ENCODE results near the gene MS4A10. TPM values are rescaled to one million over a fixed set of nuclear protein-coding genes. Genes with fewer than 3 reads are reported as not detected.

MS4A10 gene
- not detected for polyA plus RNA-seq (2013, experiment 1 of 2)
- not detected for polyA plus RNA-seq (2013, experiment 2 of 2)

DNA sequence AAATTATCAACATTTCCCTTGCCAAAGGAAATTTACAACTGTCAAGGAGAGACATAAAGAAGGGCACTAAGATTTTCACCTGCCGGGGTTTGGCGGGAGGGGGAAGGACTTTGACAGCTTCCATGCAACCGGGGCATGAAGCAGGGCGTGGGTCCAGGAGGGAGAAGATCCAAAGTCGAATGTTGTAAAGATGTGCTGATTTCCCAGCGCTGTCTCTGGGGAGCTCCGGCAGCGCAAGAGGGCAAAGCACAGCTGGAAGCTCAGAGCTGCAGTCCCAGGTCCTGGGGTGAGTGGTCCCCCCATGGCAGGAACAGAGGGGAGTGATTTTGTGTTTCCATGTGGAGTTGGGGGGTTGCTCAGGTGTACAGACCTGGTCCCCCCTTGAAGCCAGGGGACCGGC is at the start of gene MS4A10:
Gene MS4A10, plus strand, starts transcription at position 198 of the 400 bp plus-strand sequence. CDS start 5,003 bp downstream, outside the sequence.
- no peak within 1 kb of the TSS for H3K4me2 ChIP-seq (ENCODE audit: low read length)
- WGBS (ENCODE audit: extremely low coverage, insufficient coverage, low lambda C conversion rate), result no CpG with 5 or more reads among the region's 9 CpGs

GRCh38 chr11:60739114-60739513 is 46.0 kb upstream of the MS4A10 start:
- H3K18ac ChIP-seq (ENCODE audit: low read length), result no peak overlapping the region
- DNase-seq, result peak; percentile 35
- no peak overlapping the region for H3K4me3 ChIP-seq (ENCODE audit: low read length)
- no peak overlapping the region for H4K5ac ChIP-seq (ENCODE audit: low read length)
- H3K27me3 ChIP-seq (ENCODE audit: insufficient read depth, low read length, poor library complexity), result no peaks in the 10 kb centered on the region
- H3K9ac ChIP-seq (ENCODE audit: low read length), result no peak overlapping the region
- H3K23ac ChIP-seq (ENCODE audit: low read length), result no peak overlapping the region
- no peak overlapping the region for H3K56ac ChIP-seq (ENCODE audit: low read length)
- H2BK5ac ChIP-seq (ENCODE audit: low read length), result no peak overlapping the region
- H3K4ac ChIP-seq (ENCODE audit: low read depth, low read length), result no peak overlapping the region
- H2AK5ac ChIP-seq (ENCODE audit: low read length), result no peak overlapping the region
- H3K36me3 ChIP-seq (ENCODE audit: control insufficient read depth, insufficient read depth, low read length), result no peaks in the 10 kb centered on the region
- no peak overlapping the region for H2BK15ac ChIP-seq (replicated peaks; ENCODE audit: low read depth)
- WGBS (ENCODE audit: extremely low coverage, insufficient coverage, low lambda C conversion rate), result no CpG with 5 or more reads among the region's 7 CpGs
- H3K4me1 ChIP-seq (ENCODE audit: control insufficient read depth, low read depth, low read length), result no peaks in the 10 kb centered on the region
- H3K4me2 ChIP-seq (ENCODE audit: low read length), result no peak overlapping the region
- no peak overlapping the region for H4K8ac ChIP-seq (ENCODE audit: low read depth, low read length)
- no peaks in the 10 kb centered on the region for H3K79me1 ChIP-seq (ENCODE audit: low read length)
- no peak overlapping the region for H3K27ac ChIP-seq (ENCODE audit: low read depth, low read length)
- H2BK120ac ChIP-seq (ENCODE audit: low read depth, low read length), result no peak overlapping the region
- no peaks in the 10 kb centered on the region for H3K79me2 ChIP-seq (ENCODE audit: control insufficient read depth, insufficient read depth, low read length)

More for the DNA sequence above, at the start of gene MS4A10:
- H3K9ac ChIP-seq (ENCODE audit: low read length), result no peak within 1 kb of the TSS
- H3K23ac ChIP-seq (ENCODE audit: low read length), result no peak within 1 kb of the TSS
- H3K79me1 ChIP-seq (ENCODE audit: low read length), result no peaks in the 10 kb centered on the region
- no peak within 1 kb of the TSS for H3K18ac ChIP-seq (ENCODE audit: low read length)
- H2BK120ac ChIP-seq (ENCODE audit: low read depth, low read length), result no peak within 1 kb of the TSS
- H4K8ac ChIP-seq (ENCODE audit: low read depth, low read length), result no peak within 1 kb of the TSS
- no peak for DNase-seq
- H3K79me2 ChIP-seq (ENCODE audit: control insufficient read depth, insufficient read depth, low read length), result no peaks in the 10 kb centered on the region
- no peaks in the 10 kb centered on the region for H3K27me3 ChIP-seq (ENCODE audit: insufficient read depth, low read length, poor library complexity)
- H3K4ac ChIP-seq (ENCODE audit: low read depth, low read length), result no peak within 1 kb of the TSS
- H2AK5ac ChIP-seq (ENCODE audit: low read length), result no peak within 1 kb of the TSS
- no peak within 1 kb of the TSS for H4K5ac ChIP-seq (ENCODE audit: low read length)
- H3K4me3 ChIP-seq (ENCODE audit: low read length), result no peak within 1 kb of the TSS
- H2BK5ac ChIP-seq (ENCODE audit: low read length), result no peak within 1 kb of the TSS
- no peaks in the 10 kb centered on the region for H3K4me1 ChIP-seq (ENCODE audit: control insufficient read depth, low read depth, low read length)
- no peak within 1 kb of the TSS for H2BK15ac ChIP-seq (replicated peaks; ENCODE audit: low read depth)
- H3K36me3 ChIP-seq (ENCODE audit: control insufficient read depth, insufficient read depth, low read length), result no peaks in the 10 kb centered on the region
- no peak within 1 kb of the TSS for H3K56ac ChIP-seq (ENCODE audit: low read length)
- H3K27ac ChIP-seq (ENCODE audit: low read depth, low read length), result no peak within 1 kb of the TSS

GRCh38 chr11:60740573-60740972 is 44.6 kb upstream of the MS4A10 start:
- peak; percentile 6 for DNase-seq
- no peak overlapping the region for H2BK120ac ChIP-seq (ENCODE audit: low read depth, low read length)

GRCh38 chr11:60741421-60741820 is 43.7 kb upstream of the MS4A10 start:
- Histone ChIP-seq H3K23ac (ENCODE audit: low read length) (no peak overlapping the region), H2BK5ac (ENCODE audit: low read length) (no peak overlapping the region), H3K79me2 (ENCODE audit: control insufficient read depth, insufficient read depth, low read length) (no peaks in the 10 kb centered on the region), H3K27me3 (ENCODE audit: insufficient read depth, low read length, poor library complexity) (no peaks in the 10 kb centered on the region), H3K4me1 (ENCODE audit: control insufficient read depth, low read depth, low read length) (no peaks in the 10 kb centered on the region), H3K18ac (ENCODE audit: low read length) (no peak overlapping the region), H4K8ac (ENCODE audit: low read depth, low read length) (no peak overlapping the region), H3K56ac (ENCODE audit: low read length) (no peak overlapping the region), H2BK15ac (replicated peaks; ENCODE audit: low read depth) (no peak overlapping the region), H3K4me2 (ENCODE audit: low read length) (no peak overlapping the region), H3K79me1 (ENCODE audit: low read length) (no peaks in the 10 kb centered on the region), H3K9ac (ENCODE audit: low read length) (no peak overlapping the region), H3K4ac (ENCODE audit: low read depth, low read length) (no peak overlapping the region), H3K36me3 (ENCODE audit: control insufficient read depth, insufficient read depth, low read length) (no peaks in the 10 kb centered on the region), H3K27ac (ENCODE audit: low read depth, low read length) (no peak overlapping the region), H4K5ac (ENCODE audit: low read length) (no peak overlapping the region), H3K4me3 (ENCODE audit: low read length) (no peak overlapping the region), H2AK5ac (ENCODE audit: low read length) (no peak overlapping the region), H2BK120ac (ENCODE audit: low read depth, low read length) (no peak overlapping the region)
- no peak for DNase-seq
- no CpG with 5 or more reads among the region's 3 CpGs for WGBS (ENCODE audit: extremely low coverage, insufficient coverage, low lambda C conversion rate)

More at GRCh38 chr11:60740573-60740972, 44.6 kb upstream of the MS4A10 start:
- no peak overlapping the region for H2BK5ac ChIP-seq (ENCODE audit: low read length)
- H3K56ac ChIP-seq (ENCODE audit: low read length), result no peak overlapping the region
- no peak overlapping the region for H3K27ac ChIP-seq (ENCODE audit: low read depth, low read length)
- H3K4ac ChIP-seq (ENCODE audit: low read depth, low read length), result no peak overlapping the region
- H3K23ac ChIP-seq (ENCODE audit: low read length), result no peak overlapping the region
- no peak overlapping the region for H2BK15ac ChIP-seq (replicated peaks; ENCODE audit: low read depth)
- H3K18ac ChIP-seq (ENCODE audit: low read length), result no peak overlapping the region
- H3K27me3 ChIP-seq (ENCODE audit: insufficient read depth, low read length, poor library complexity), result no peaks in the 10 kb centered on the region
- no peaks in the 10 kb centered on the region for H3K4me1 ChIP-seq (ENCODE audit: control insufficient read depth, low read depth, low read length)
- no peaks in the 10 kb centered on the region for H3K79me2 ChIP-seq (ENCODE audit: control insufficient read depth, insufficient read depth, low read length)
- no peak overlapping the region for H3K4me2 ChIP-seq (ENCODE audit: low read length)
- no peaks in the 10 kb centered on the region for H3K79me1 ChIP-seq (ENCODE audit: low read length)
- H2AK5ac ChIP-seq (ENCODE audit: low read length), result no peak overlapping the region
- no peak overlapping the region for H4K5ac ChIP-seq (ENCODE audit: low read length)
- H3K4me3 ChIP-seq (ENCODE audit: low read length), result no peak overlapping the region
- no peak overlapping the region for H3K9ac ChIP-seq (ENCODE audit: low read length)
- H3K36me3 ChIP-seq (ENCODE audit: control insufficient read depth, insufficient read depth, low read length), result no peaks in the 10 kb centered on the region
- no peak overlapping the region for H4K8ac ChIP-seq (ENCODE audit: low read depth, low read length)

GRCh38 chr11:60743058-60743457 is 42.1 kb upstream of the MS4A10 start:
- Histone ChIP-seq H2BK15ac (replicated peaks; ENCODE audit: low read depth) (no peak overlapping the region), H3K27me3 (ENCODE audit: insufficient read depth, low read length, poor library complexity) (no peaks in the 10 kb centered on the region), H3K4me3 (ENCODE audit: low read length) (no peak overlapping the region), H3K4me2 (ENCODE audit: low read length) (no peak overlapping the region), H4K8ac (ENCODE audit: low read depth, low read length) (no peak overlapping the region), H3K18ac (ENCODE audit: low read length) (no peak overlapping the region), H3K36me3 (ENCODE audit: control insufficient read depth, insufficient read depth, low read length) (no peaks in the 10 kb centered on the region), H3K4me1 (ENCODE audit: control insufficient read depth, low read depth, low read length) (no peaks in the 10 kb centered on the region), H4K5ac (ENCODE audit: low read length) (no peak overlapping the region), H3K79me1 (ENCODE audit: low read length) (no peaks in the 10 kb centered on the region), H3K4ac (ENCODE audit: low read depth, low read length) (no peak overlapping the region), H3K79me2 (ENCODE audit: control insufficient read depth, insufficient read depth, low read length) (no peaks in the 10 kb centered on the region), H3K27ac (ENCODE audit: low read depth, low read length) (no peak overlapping the region), H3K56ac (ENCODE audit: low read length) (no peak overlapping the region), H3K9ac (ENCODE audit: low read length) (no peak overlapping the region), H2AK5ac (ENCODE audit: low read length) (no peak overlapping the region), H2BK120ac (ENCODE audit: low read depth, low read length) (no peak overlapping the region), H2BK5ac (ENCODE audit: low read length) (no peak overlapping the region), H3K23ac (ENCODE audit: low read length) (no peak overlapping the region)
- WGBS (ENCODE audit: extremely low coverage, insufficient coverage, low lambda C conversion rate), result no CpG with 5 or more reads among the region's 1 CpG
- DNase-seq, result peak; percentile 28

DNA sequence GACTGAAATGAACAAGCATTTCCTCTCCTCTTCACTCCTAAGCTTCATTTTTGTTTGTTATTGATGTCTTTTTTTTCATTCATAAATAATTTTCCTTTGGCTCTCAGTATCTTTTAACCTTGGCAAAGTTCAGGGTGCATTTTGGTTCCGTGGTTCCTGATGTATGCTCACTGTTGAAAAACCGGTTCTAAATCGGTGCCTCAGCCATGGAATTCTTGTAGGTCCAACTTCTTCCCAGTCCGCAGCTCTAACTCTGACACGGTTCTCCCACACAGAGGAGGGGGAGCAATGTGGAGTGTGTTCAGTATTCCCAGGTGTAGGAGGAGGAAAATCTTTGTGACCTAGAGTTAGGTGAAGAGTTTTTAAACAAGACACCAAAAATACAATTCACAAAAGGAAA is 41.0 kb upstream of the MS4A10 start:
- Histone ChIP-seq H3K27ac (ENCODE audit: low read depth, low read length) (no peak overlapping the region), H3K4me3 (ENCODE audit: low read length) (no peak overlapping the region), H3K36me3 (ENCODE audit: control insufficient read depth, insufficient read depth, low read length) (no peaks in the 10 kb centered on the region), H3K4me1 (ENCODE audit: control insufficient read depth, low read depth, low read length) (no peaks in the 10 kb centered on the region), H3K23ac (ENCODE audit: low read length) (no peak overlapping the region), H3K18ac (ENCODE audit: low read length) (no peak overlapping the region), H2BK5ac (ENCODE audit: low read length) (no peak overlapping the region), H4K8ac (ENCODE audit: low read depth, low read length) (no peak overlapping the region), H3K4me2 (ENCODE audit: low read length) (no peak overlapping the region), H2AK5ac (ENCODE audit: low read length) (no peak overlapping the region), H3K56ac (ENCODE audit: low read length) (no peak overlapping the region), H3K79me1 (ENCODE audit: low read length) (no peaks in the 10 kb centered on the region), H3K9ac (ENCODE audit: low read length) (no peak overlapping the region), H3K27me3 (ENCODE audit: insufficient read depth, low read length, poor library complexity) (no peaks in the 10 kb centered on the region), H3K79me2 (ENCODE audit: control insufficient read depth, insufficient read depth, low read length) (no peaks in the 10 kb centered on the region), H3K4ac (ENCODE audit: low read depth, low read length) (no peak overlapping the region), H4K5ac (ENCODE audit: low read length) (no peak overlapping the region), H2BK120ac (ENCODE audit: low read depth, low read length) (no peak overlapping the region), H2BK15ac (replicated peaks; ENCODE audit: low read depth) (no peak overlapping the region)
- DNase-seq, result no peak
- WGBS (ENCODE audit: extremely low coverage, insufficient coverage, low lambda C conversion rate), result no CpG with 5 or more reads among the region's 5 CpGs
